NOMO-1 treated with DMSO at 0.1 percent for 48 hours (cell line): ENCODE measurements around the gene RORC.
A peak's percentile ranks its signal among the peaks of the same experiment; 100 is the strongest.

Source experiments
- DNase-seq: peaks from one replicate; lab custom pipeline; 2025; ENCODE audit not compliant: unreplicated experiment; lab: John Stamatoyannopoulos, UW

The RORC gene

DNA sequence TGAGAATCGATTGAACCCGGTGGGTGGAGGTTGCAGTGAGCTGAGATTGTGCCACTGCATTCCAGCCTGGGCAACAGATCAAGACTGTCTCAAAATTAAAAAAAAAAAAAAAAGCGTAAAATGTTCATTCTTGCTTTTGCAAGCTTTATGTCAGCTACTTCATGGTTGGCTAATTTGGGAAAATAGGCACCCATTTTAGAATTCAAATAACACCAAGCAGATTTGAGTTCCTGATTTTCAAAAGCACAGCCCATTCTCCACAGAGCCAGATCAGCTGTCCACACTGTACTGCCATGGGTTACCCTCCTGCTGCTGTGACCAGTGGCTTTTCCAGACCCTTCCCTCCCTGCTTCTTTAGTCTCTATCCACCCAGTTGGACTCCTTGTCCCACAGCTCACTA is 17.5 kb upstream of the RORC start:
- no peak for DNase-seq

GRCh38 chr1:151847867-151848596 is 16.4 kb upstream of the RORC start:
- no peak for DNase-seq

- no peak for DNase-seq
Measured at GRCh38 chr1:151846686-151847237, 15.2 kb upstream of the RORC start.

- peak; percentile 20 for DNase-seq
Measured at GRCh38 chr1:151846062-151846568, 14.5 kb upstream of the RORC start.

DNA sequence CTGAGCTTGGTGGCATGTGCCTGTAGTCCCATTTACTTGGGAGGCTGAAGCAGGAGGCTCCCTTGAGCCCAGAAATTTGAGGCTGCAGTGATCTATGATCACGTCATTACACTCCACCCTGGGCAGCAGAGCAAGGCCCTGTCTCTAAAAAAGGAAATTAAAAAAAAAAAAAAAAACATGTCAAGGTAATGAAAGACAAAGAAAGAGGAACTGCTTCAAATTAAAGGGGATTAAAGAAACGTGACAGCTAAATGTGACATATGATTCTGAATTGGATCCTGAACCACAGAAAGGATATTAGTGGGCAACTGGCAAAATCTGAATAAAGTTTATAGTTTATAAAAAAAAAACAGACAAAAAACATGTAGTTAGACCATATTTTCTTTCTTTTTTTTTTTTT is 11.8 kb upstream of the RORC start:
- no peak for DNase-seq

GRCh38 chr1:151841141-151841540 is 9.5 kb upstream of the RORC start:
- no peak for DNase-seq

GRCh38 chr1:151840421-151840820 is 8.8 kb upstream of the RORC start:
- no peak for DNase-seq

DNA sequence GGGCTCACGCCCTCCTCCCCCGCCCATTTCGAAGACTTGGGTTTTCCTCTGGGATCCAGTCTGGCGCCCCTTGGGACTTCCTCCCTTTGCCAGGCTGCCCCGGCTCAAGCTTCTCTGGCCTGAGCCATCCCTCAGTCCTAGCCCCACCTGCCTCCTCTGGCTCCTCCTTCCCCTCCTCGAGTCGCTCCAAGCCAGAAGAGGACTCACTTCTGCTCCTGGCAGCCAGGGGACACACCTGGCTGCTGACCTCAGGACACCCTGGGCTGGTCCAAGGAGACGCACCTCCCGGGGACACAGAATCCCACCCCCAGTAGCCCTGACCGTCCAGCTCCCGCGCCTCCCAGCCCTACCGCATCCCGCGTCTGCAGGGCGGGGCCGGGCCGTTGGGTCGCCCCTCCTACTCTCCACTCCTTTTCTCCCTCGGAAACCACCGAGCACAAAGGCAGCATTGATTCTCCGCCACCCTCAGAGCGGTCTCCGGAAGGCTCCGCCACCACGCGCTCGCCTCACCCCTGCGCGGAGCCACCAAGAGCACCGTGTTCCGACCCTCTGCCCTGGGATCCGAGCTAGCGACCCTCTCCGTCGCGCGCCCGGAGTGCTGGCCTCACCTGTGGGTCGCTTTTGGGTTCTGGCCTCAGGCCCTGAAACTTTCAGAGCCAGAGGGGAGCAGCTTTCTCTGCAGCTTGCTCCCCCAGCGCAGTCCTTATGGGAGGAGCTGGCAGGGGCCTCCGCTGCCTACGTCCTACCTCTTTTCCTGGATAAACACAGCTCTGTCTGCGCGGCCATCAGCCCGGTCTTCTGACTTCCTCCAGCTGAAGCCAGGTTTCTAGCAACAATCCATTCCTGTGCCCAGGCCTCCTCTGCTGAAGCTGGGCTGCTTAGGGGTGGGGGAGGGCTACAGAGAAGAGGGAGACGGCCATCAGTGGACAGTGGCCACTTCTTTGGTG is 8.1 kb upstream of the RORC start, which contains the start of gene C2CD4D:
C2CD4D (minus strand) TSS at position 364 of the 947 bp plus-strand sequence. CDS start 831 bp downstream, outside the sequence.
- no peak for DNase-seq

DNA sequence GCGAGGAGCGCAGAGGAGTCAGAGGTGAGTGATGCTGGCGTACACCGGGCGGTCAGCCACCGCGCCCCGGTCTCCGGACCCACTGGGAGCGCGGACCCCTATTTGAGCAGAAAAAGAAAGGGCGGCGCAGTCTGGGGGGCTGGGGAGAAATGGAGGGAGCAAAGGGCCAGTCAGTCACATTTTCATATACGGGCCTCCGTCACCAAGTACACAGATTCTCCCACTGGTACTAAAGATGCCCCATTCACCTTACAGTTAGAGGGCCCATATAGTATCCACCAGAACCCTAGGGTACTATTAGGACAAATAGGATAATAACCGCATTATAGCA is 7.4 kb upstream of the RORC start:
- DNase-seq = no peak

GRCh38 chr1:151838222-151839081 is 6.8 kb upstream of the RORC start:
- no peak for DNase-seq

DNA sequence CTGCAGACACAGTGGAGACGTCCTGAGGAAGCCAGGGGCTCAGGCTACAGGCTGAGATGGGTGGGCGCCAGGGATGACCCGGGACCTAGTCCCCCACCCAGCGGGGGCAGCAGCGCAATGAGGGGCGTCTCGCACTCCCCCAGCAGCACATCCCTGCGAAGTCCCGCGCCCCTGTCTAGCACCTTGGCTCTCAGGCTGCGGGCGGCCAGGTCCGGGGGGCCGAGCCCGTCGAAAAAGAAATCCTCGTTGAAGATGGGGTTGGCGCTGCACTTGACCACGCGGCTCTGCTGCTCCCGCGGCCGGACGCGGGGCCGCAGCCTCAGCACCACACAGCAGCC is 6.3 kb upstream of the RORC start:
- no peak for DNase-seq

DNA sequence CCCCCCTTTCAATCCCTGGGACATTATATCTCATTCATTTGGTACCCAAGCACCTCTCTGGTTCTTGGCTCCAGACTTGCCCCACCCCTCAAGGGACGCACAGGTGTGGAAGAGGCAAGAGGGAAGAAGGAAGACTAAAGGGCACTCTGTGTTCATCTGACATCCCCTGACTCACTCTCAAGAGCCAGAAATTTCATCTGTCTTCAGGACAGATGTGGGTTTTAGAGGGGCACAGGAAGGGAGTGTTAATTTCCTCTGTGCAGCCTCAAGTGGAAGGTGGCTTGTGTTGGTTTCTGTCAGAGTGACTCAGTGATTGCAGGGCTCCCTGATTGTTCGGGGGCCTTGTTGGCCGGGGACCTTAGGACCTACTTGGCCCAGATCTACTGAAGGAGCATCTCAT is 5.6 kb upstream of the RORC start:
- DNase-seq = no peak

GRCh38 chr1:151835596-151835995 is 4.0 kb upstream of the RORC start:
- DNase-seq = no peak

DNA sequence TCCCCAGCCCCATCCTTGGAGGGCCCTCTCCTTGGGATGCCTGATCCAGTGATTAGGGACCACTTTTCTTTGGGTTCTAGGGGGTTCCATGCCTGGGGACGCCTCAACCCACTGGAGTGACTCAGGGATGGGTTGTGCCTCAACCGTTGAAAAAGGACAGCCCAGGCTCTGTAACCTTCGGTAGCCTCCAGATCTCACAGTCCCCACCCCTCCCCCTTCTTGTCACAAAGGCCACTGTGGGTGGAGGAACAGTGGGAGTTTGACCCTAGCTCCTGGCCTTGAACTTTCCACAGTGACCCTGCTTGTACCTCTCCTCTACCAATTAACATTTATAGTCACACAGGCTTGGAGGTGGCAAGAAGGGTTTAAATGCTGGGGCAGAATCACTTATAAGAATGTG is 2.6 kb upstream of the RORC start:
- DNase-seq = no peak

DNA sequence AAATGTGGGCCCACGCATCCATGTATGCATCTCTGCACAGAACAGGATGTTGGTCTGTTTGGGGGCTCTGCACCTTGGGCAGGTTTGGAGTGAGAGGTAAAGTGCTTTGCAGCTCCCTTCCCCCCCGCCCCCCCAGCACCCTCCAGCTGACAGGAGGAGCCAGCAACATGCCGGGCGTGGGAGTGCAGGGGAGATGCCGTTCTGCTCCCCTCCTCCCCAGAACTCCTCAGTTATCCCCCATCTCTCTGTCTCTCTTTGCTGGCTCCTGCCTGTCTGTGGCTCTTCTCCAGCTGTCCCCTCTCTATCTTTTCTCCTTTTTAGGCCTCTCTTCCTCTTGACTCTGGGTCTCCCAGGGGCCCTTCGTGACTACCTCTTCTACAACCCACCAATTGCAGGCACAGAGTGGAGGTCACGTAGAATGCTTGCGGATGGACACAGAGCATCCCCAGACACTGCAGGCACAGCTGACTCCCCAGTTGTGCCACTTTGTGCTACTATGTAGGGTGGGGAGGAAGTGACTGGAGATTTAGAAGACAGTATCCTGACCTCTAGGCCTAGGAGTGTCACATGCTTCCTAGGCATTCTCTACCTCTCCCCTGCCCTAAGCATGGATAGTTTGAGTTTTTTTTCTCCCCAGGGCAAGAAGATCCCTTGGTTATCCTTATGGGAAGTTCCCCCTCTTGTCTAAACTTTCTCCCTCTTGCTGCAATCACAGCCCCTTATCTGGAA is 1.7 kb upstream of the RORC start:
- no peak for DNase-seq

GRCh38 chr1:151832318-151832980 is 847 bp upstream of the RORC start:
- DNase-seq = no peak

- no peak for DNase-seq
Measured at GRCh38 chr1:151831256-151831591, 378 bp downstream of the RORC start.

DNA sequence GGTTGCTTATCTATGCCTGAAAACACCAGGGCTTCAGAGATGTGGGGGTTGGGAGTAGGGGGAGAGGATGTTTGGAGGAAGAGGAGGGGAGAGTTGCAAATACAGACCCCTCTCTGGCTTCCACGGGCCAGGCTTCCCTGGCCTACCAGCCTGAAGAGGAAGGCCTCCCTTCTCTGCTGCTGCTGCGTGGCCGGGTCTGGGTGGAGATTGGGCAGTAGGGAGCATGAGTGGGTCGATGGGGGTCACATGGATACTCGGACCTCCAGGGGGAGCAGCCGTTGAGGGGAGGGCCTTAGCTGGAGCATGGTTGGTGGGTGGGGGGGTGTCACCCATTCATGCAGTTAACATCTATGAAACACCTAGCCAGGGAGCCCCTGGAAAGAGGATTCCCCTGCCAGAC is 1.5 kb downstream of the RORC start:
- no peak for DNase-seq

DNA sequence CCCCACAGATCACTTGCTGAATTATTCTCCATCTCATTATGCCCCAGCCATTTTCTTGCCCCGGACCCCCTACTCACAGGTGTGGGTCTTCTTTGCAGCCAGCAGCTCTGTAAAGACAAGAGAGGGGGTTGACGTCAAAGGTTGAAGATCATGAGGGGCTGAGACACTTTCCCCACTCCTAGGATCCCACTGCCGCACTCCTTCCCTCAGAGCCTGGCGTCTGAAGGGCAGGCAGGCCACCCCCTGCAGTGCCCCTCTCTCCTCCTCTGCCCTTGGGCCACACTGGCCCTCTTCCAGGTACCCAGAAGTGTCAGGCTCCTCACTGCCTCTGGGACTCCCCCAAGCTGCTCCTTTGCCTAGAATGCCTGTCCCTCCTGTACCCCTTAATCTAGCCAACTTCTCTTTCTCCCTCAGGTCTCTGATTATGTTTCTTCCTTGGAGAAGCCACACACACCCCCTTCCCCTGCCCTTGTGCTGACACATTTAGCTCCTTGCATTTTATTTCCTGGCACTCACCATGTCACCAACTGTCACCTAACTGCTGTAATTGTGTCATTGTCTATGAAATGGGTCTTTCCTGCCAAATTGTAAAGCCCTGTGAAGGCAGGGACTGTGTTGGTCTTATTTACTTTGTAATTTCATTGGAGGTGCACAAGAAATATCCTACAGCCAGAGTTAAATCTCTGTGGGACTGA is 2.1 kb downstream of the RORC start:
- DNase-seq = no peak
